K562 (cell line): Measurements from ENCODE around the gene SH3BP4.

Experiments used
- CBX5 ChIP-seq: IDR thresholded peaks from 2 replicates; pipeline ENCODE4 v1.6.1; 2014; ENCODE audit warnings: low read depth, borderline replicate concordance
- CTCF ChIP-seq, 3 experiments: IDR thresholded peaks in 2 of 3; conservative IDR thresholded peaks in 1 of 3; 2 replicates each; pipeline ENCODE4 v1.5.1; 2011 to 2012; ENCODE audit warnings: low read length in 3 of 3, mild to moderate bottlenecking in 3 of 3, control low read depth in 2 of 3, improper control_type of control experiment in 1 of 3, inconsistent platforms in 1 of 3, low read depth in 1 of 3, mixed read lengths in 1 of 3, moderate library complexity in 1 of 3; ENCODE audit not compliant: insufficient read depth in 2 of 3
- FOS ChIP-seq: IDR thresholded peaks from 3 replicates; pipeline ENCODE4 v1.6.1; 2011; ENCODE audit not compliant: insufficient read length; ENCODE audit errors: extremely low read depth
- KDM1A ChIP-seq, 2 experiments: fragments of 450-650 bp; IDR thresholded peaks; 2 replicates each; pipeline ENCODE4 v1.6.1; 2016; ENCODE audit warnings: mild to moderate bottlenecking in 2 of 2
- MAFF ChIP-seq: IDR thresholded peaks from 2 replicates; pipeline ENCODE4 v1.6.1; 2012; ENCODE audit warnings: low read length, improper control_type of control experiment
- POLR2AphosphoS2 ChIP-seq: IDR thresholded peaks from 2 replicates; pipeline ENCODE4 v1.6.1; 2012; ENCODE audit warnings: low read length, improper control_type of control experiment
- POLR2H ChIP-seq: IDR thresholded peaks from 2 replicates; pipeline ENCODE4 v1.6.1; 2016; ENCODE audit warnings: missing genetic modification characterization, low read depth, mild to moderate bottlenecking, control low read depth, missing compliant biosample characterization, moderate library complexity
- RAD21 ChIP-seq, 2 experiments: fragments of 250-450 bp in 1 of 2; fragments of 450-650 bp in 1 of 2; sonication (Bioruptor Pico) in 1 of 2; formaldehyde crosslinking in 1 of 2; IDR thresholded peaks in 1 of 2; conservative IDR thresholded peaks in 1 of 2; 2 replicates each; pipeline versions ENCODE4 v1.4.0 to v1.8.0; 2020 to 2022; ENCODE audit warnings: mild to moderate bottlenecking in 2 of 2, moderate library complexity in 1 of 2
- REST ChIP-seq, 2 experiments: fragments of 450-650 bp; formaldehyde crosslinking in 1 of 2; IDR thresholded peaks; 2 replicates each; pipeline versions ENCODE4 v1.4.0 to v1.6.1; 2014 to 2020; ENCODE audit warnings: mild to moderate bottlenecking in 2 of 2, borderline replicate concordance in 1 of 2, low read depth in 1 of 2
- ZBTB40 ChIP-seq, 2 experiments: fragments of 450-650 bp in 1 of 2; sonication (generic) in 1 of 2; formaldehyde crosslinking in 1 of 2; IDR thresholded peaks; 2 replicates each; pipeline versions ENCODE4 v1.7.1 to v1.9.0; 2016 to 2022; ENCODE audit warnings: inconsistent platforms in 1 of 2, mild to moderate bottlenecking in 1 of 2, missing genetic modification reagents in 1 of 2
- ZEB2 ChIP-seq: fragments of 450-650 bp; IDR thresholded peaks from 2 replicates; pipeline ENCODE4 v1.6.1; 2016
- ZNF57 ChIP-seq: fragments of 450-650 bp; formaldehyde crosslinking; IDR thresholded peaks from 2 replicates; pipeline ENCODE4 v1.4.0; 2020; ENCODE audit warnings: mild to moderate bottlenecking, moderate library complexity

- no peak for TF ChIP-seq FOS
- no peak for TF ChIP-seq CBX5
- TF ChIP-seq RAD21 (CRISPR knock-in tag; conservative IDR thresholded peaks at IDR 0.05 in 1 of 2, IDR thresholded peaks at IDR 0.05 in 1 of 2) = no peak
- no peak for TF ChIP-seq ZEB2
- TF ChIP-seq POLR2H (tag) = no peak
- no peak for TF ChIP-seq KDM1A (IDR thresholded peaks at IDR 0.05)
- no peak for TF ChIP-seq REST (IDR thresholded peaks at IDR 0.05; ENCODE audit: borderline replicate concordance)
- TF ChIP-seq REST (CRISPR knock-in tag; IDR thresholded peaks at IDR 0.05; ENCODE audit: low read depth) = no peak
- TF ChIP-seq ZNF57 (CRISPR knock-in tag) = no peak
- TF ChIP-seq CTCF (IDR thresholded peaks at IDR 0.05 in 2 of 3, conservative IDR thresholded peaks at IDR 0.05 in 1 of 3; ENCODE audit: insufficient read depth in 2 of 3, low read depth in 1 of 3, low read length in 3 of 3) = no peak
- no peak for TF ChIP-seq ZBTB40 (IDR thresholded peaks at IDR 0.05)
- no peak for TF ChIP-seq ZBTB40 (CRISPR knock-in tag; IDR thresholded peaks at IDR 0.05)
- no peak for TF ChIP-seq POLR2AphosphoS2
- TF ChIP-seq MAFF = no peak
These were observed 37.4 kb downstream of the SH3BP4 start for GRCh38 chr2:234989183-234989701.
